CD14-positive monocyte (primary cell): ENCODE results near the gene ANKRD31. TPM values are rescaled to one million over a fixed set of nuclear protein-coding genes. Genes with fewer than 3 reads are reported as not detected.
"Not testable (repeated sequence)": the region's sequence is repeated elsewhere in the genome, so short reads cannot be mapped to it uniquely, and the experiment has no call there.

ENCODE experiments used
- DNase-seq, 3 donors: peaks; one replicate each; pipeline ENCODE4 v3.0.0-alpha.2; 2011 to 2022
- H2AFZ ChIP-seq: 2 replicates; pipeline ENCODE4 v1.6.0; 2012; ENCODE audit warnings: mild to moderate bottlenecking, low read depth, low read length, inconsistent platforms; ENCODE audit not compliant: insufficient read depth, poor library complexity, severe bottlenecking
- H3K27ac ChIP-seq, 2 donors: 1 replicate in 1 of 2; 2 replicates in 1 of 2; pipeline ENCODE4 v1.5.1; 2012 to 2013; ENCODE audit warnings: low read length in 2 of 2, control low read depth in 1 of 2, inconsistent platforms in 1 of 2, low read depth in 1 of 2, mild to moderate bottlenecking in 1 of 2
- H3K27me3 ChIP-seq, 2 donors: one replicate each; pipeline versions ENCODE4 v1.6.0 to v1.6.1; 2011 to 2013; ENCODE audit warnings: low read length in 2 of 2; ENCODE audit not compliant: control insufficient read depth in 2 of 2, insufficient read depth in 2 of 2
- H3K36me3 ChIP-seq, 2 donors: replicated peaks in 1 of 2; 1 replicate in 1 of 2; 2 replicates in 1 of 2; pipeline versions ENCODE4 v1.5.1 to v1.6.1; 2012 to 2013; ENCODE audit warnings: low read length in 2 of 2, control low read depth in 1 of 2, inconsistent platforms in 1 of 2, mild to moderate bottlenecking in 1 of 2; ENCODE audit not compliant: insufficient read depth in 2 of 2, control insufficient read depth in 1 of 2
- H3K4me1 ChIP-seq, 2 donors: 1 replicate in 1 of 2; 2 replicates in 1 of 2; pipeline versions ENCODE4 v1.5.1 to v1.6.1; 2012 to 2013; ENCODE audit warnings: low read length in 2 of 2, control low read depth in 1 of 2, inconsistent platforms in 1 of 2, mild to moderate bottlenecking in 1 of 2, moderate library complexity in 1 of 2; ENCODE audit not compliant: insufficient read depth in 2 of 2, control insufficient read depth in 1 of 2
- H3K4me2 ChIP-seq: replicated peaks from 2 replicates; pipeline ENCODE3; 2012; ENCODE audit warnings: low read length, moderate library complexity, mild to moderate bottlenecking; ENCODE audit not compliant: poor library complexity, severe bottlenecking; ENCODE audit errors: extremely low read depth
- H3K4me3 ChIP-seq, 3 experiments: fragments of 200-600 bp in 1 of 3; sonication (generic) in 1 of 3; replicated peaks in 1 of 3; 1 replicate in 2 of 3; 2 replicates in 1 of 3; pipeline ENCODE4 v1.5.1; 2011 to 2013; ENCODE audit warnings: low read length in 3 of 3, mild to moderate bottlenecking in 3 of 3, control low read depth in 2 of 3, low read depth in 2 of 3, inconsistent platforms in 1 of 3, moderate library complexity in 1 of 3
- H3K79me2 ChIP-seq: 2 replicates; pipeline ENCODE4 v1.6.0; 2012; ENCODE audit warnings: mild to moderate bottlenecking, control low read depth, inconsistent platforms, low read length, moderate library complexity; ENCODE audit not compliant: insufficient read depth
- H3K9ac ChIP-seq: 2 replicates; pipeline ENCODE4 v1.6.0; 2017; ENCODE audit warnings: low read length, mild to moderate bottlenecking; ENCODE audit not compliant: insufficient read depth, poor library complexity, severe bottlenecking
- H3K9me3 ChIP-seq, 2 donors: replicated peaks in 1 of 2; 1 replicate in 1 of 2; 2 replicates in 1 of 2; pipeline versions ENCODE4 v1.5.1 to v1.6.1; 2012 to 2013; ENCODE audit warnings: low read length in 2 of 2, control low read depth in 1 of 2; ENCODE audit not compliant: control insufficient read depth in 1 of 2, insufficient read depth in 1 of 2
- H4K20me1 ChIP-seq: 2 replicates; pipeline ENCODE4 v1.6.0; 2012; ENCODE audit warnings: mild to moderate bottlenecking, low read length, control low read depth, moderate library complexity; ENCODE audit not compliant: insufficient read depth
- H3K27ac Mint-ChIP-seq, 7 donors: one replicate each; pipeline ENCODE4 v1.8.0; 2020; ENCODE audit warnings: mild to moderate bottlenecking in 7 of 7, mixed read lengths in 7 of 7, moderate library complexity in 6 of 7, inconsistent platforms in 2 of 7
- H3K27me3 Mint-ChIP-seq, 3 donors: one replicate each; pipeline ENCODE4 v1.8.0; 2021 to 2022; ENCODE audit warnings: low read depth in 3 of 3, mild to moderate bottlenecking in 3 of 3, mixed read lengths in 3 of 3, moderate library complexity in 3 of 3, inconsistent platforms in 1 of 3
- H3K36me3 Mint-ChIP-seq, 2 donors: one replicate each; pipeline ENCODE4 v1.8.0; 2020; ENCODE audit warnings: mixed read lengths in 2 of 2, inconsistent platforms in 1 of 2, mild to moderate bottlenecking in 1 of 2
- H3K4me1 Mint-ChIP-seq: one replicate; pipeline ENCODE4 v1.8.0; 2020; ENCODE audit warnings: mild to moderate bottlenecking, mixed read lengths
- H3K4me3 Mint-ChIP-seq, 2 donors: one replicate each; pipeline ENCODE4 v1.8.0; 2020; ENCODE audit warnings: mild to moderate bottlenecking in 2 of 2, mixed read lengths in 2 of 2, moderate library complexity in 1 of 2
- H3K9me3 Mint-ChIP-seq, 7 donors: one replicate each; pipeline ENCODE4 v1.8.0; 2020 to 2022; ENCODE audit warnings: mixed read lengths in 7 of 7, mild to moderate bottlenecking in 6 of 7, moderate library complexity in 6 of 7, inconsistent platforms in 2 of 7
- CTCF ChIP-seq: fragments of 200-600 bp; IDR thresholded peaks from one replicate; pipeline ENCODE4 v1.8.0; 2022; ENCODE audit warnings: antibody characterized with exemption, mild to moderate bottlenecking
- WGBS: methylation state at CpG from one replicate; pipeline ENCODE4 v1.1.5; 2013; ENCODE audit warnings: missing lambda C conversion rate; ENCODE audit not compliant: insufficient coverage; 5-methylcytosine and 5-hydroxymethylcytosine counted together
- intact Hi-C, 2 donors: fragments of 100-400 bp; cut with micrococcal nuclease; formaldehyde crosslinking; loops; one replicate each; pipeline versions ENCODE4 v1.15.0 to v1.15.1; 2023
- polyA plus RNA-seq, 3 donors: library from polyadenylated mRNA; depleted of rRNA in 1 of 3; unstranded in 2 of 3; stranded (reverse) in 1 of 3; fragments of 300-500 nt in 2 of 3; fragments of >200 nt in 1 of 3; fragmentation: Illumina TruSeq in 2 of 3; gene quantifications; 1 replicate in 2 of 3; 2 replicates in 1 of 3; pipeline ENCODE4 v1.2.3, GENCODE V29; 2012 to 2021

ANKRD31 gene
- polyA plus RNA-seq, 3 donors = 0.05 TPM; not detected in 2

GRCh38 chr5:75081510-75081909 lies 155.2 kb downstream of the ANKRD31 start:
- Mint-ChIP-seq H3K9me3 (no peaks in the 10 kb centered on the region), H3K27me3 (peaks cover 2 to 6% (median 4%) of the 10 kb centered on the region in 3 donors), H3K4me3 (no peak overlapping the region), H3K27ac (no peak overlapping the region), H3K36me3 (no peaks in the 10 kb centered on the region), H3K4me1 (no peaks in the 10 kb centered on the region)
- intact Hi-C loops = no loop called here
- WGBS = no CpG with 5 or more reads among the region's 2 CpGs
- Histone ChIP-seq H3K9ac (no peak overlapping the region), H4K20me1 (no peaks in the 10 kb centered on the region), H3K36me3 (no peaks in the 10 kb centered on the region), H3K4me3 (no peak overlapping the region), H3K4me1 (no peaks in the 10 kb centered on the region), H3K4me2 (no peak overlapping the region), H2AFZ (no peak overlapping the region), H3K27ac (no peak overlapping the region), H3K79me2 (no peaks in the 10 kb centered on the region), H3K27me3 (no peaks in the 10 kb centered on the region), H3K9me3 (no peaks in the 10 kb centered on the region)
- no peak for TF ChIP-seq CTCF
- DNase-seq = no peak

- H4K20me1 ChIP-seq, H3K79me2 ChIP-seq, H3K9ac ChIP-seq, H3K9me3 ChIP-seq, H3K4me1 ChIP-seq, H3K27ac ChIP-seq, intact Hi-C loops, H3K36me3 Mint-ChIP-seq, H3K27ac Mint-ChIP-seq, H3K4me1 Mint-ChIP-seq, H3K4me2 ChIP-seq, H3K4me3 ChIP-seq, H3K27me3 Mint-ChIP-seq, H2AFZ ChIP-seq, H3K27me3 ChIP-seq, H3K4me3 Mint-ChIP-seq, H3K36me3 ChIP-seq, DNase-seq, H3K9me3 Mint-ChIP-seq: not testable (repeated sequence)
- WGBS = 100% methylated on average over 2 of the region's 3 CpGs
Measured at GRCh38 chr5:75079346-75079745, 157.3 kb downstream of the ANKRD31 start.
